GM08714 (cell line): Measurements from ENCODE around the gene THRB.

Source experiments
- H3K4me3 ChIP-seq: fragments of 200-500 bp; sonication (Bioruptor generic); 2 replicates; pipeline ENCODE4 v1.5.1; 2014; ENCODE audit warnings: mild to moderate bottlenecking, low read length, inconsistent platforms
- ZNF274 ChIP-seq: IDR thresholded peaks from 2 replicates; pipeline ENCODE4 v1.6.1; 2012; ENCODE audit warnings: mild to moderate bottlenecking, low read depth, low read length

Gene THRB

DNA sequence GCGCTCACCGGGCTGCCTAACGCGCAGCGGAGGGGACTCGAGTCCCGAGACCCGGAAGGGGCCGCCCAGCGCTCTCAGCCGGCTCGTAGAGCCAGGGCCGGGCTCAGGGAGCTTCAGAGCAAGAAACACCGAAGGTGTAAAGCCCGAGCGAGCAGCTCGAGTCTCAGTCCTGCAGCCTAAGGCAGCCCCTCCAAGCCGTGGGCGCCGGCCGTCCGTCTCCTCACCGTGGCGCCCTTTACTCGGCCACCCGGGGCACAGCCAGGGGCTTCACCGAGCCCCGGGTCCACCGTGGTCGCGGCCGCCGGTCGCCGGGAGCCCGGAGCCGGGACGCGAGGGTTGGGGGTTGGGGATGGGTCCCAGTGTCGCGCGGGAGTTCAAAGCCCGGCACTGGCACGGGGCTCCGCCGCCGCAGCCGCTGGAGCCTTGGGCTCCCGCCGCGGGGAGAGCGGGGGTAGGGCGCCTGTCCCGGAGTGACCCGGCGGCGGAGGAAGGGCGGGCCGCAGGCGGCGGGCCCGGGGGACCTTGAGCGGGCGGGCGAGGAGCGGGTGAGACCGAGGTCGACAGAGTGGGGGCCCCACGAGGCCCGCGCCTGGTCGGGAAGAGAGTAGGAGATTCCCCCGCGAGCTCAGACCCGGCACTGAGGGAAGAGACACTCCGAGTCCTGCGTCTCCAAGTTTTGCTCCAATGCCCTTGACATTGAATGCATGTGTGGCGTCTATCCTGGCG lies 26.9 kb upstream of the THRB start:
- TF ChIP-seq ZNF274 = no peak
- peak overlapping the region; percentile 10; the same call in 1 of the 2 replicates for H3K4me3 ChIP-seq

DNA sequence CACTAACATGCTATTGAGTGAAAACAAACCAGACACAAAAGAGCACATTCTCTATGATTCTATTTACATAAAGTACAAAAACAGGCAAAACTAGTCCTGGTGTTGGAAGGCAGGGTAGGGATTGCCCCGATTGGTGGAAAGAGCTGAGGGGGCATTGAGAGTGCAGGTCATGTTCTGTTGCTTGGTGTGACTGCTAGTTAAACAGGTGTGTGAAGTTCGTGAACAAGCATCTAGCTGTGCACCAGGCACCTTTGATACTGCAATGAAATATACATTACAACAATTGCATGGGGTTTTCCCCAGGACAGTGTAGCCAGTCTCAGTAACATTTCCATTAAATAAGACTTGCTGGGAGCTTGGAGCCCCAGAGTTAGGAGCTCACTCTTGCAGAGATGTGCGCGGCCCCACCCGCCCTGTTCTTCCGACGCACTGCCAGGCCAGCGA lies 26.3 kb upstream of the THRB start:
- no peak for TF ChIP-seq ZNF274
- H3K4me3 ChIP-seq = peak overlapping the region; percentile 10; the same call in 1 of the 2 replicates

DNA sequence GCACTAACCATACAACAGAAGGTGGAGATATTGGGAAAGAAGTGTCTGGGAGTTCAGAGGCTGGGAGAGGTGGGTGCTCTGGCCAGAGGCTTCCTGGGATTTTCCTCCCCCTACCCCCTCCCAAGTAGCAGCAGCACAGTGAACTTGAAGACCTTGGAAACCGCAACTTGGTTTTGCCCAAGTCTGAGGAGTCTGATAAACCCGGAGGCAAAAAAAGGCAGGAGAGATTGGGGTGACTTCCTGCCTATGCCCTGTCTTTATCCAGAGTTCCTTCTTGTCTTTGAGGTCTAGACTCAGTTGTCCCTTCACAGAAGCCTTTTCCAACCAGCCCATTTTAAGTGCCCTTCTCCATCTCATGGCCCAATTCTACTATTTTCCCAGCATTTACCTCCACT lies 25.4 kb upstream of the THRB start:
- TF ChIP-seq ZNF274 = no peak
- H3K4me3 ChIP-seq = no peak overlapping the region

DNA sequence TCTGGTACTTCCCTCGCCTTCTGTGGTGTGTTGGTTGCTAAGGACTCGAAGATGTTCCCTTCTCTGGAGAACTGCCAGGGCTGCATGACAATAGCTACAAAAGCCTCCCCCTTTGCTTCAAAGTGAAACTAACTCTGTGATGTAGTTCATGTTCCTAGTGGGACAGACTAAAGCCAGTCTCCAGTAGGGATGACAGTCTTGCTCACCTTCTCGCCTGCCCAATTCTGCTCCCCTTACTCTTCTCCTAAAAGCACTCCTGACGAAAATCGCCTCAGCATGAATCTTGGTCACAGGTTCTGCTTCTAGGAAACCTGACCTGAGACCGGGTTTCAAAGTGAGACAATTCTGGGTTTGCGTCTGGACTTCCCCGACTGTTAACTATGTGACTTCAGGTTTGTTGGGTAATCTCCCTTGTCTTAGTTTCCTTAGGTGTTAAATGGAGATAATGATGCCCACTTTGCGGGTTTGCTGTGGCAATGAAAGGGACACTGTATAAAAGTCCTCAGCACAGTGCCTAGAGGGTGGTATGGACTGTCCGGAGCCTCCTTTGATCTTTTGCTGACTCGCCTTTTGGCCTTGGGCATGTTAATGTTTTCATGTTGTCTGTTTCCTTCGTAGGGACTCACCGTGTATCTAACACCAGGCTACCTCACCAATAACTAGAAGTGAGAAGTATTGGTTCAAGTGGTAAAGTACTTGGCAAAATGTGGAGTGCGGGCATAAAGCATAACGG lies 24.9 kb upstream of the THRB start:
- TF ChIP-seq ZNF274 = no peak
- H3K4me3 ChIP-seq = no peak overlapping the region

DNA sequence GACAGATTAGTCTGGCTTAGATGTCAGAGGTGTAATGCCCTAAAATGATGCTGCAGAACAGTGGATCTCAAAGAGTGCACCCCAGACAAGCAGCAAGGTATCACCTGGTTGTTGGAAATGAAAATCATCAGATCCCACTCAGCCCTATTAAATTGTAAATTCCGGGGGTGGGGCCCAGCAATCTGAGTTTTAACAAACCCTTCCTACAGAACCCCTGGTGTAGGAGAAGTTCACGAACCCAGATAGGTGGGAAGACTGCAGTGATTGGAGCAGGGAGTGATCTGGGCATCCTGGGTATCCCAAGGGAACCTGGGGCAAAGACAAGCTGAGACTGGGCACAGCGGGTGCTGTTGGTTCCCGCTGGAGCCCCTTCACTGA lies 24.3 kb upstream of the THRB start:
- no peak overlapping the region for H3K4me3 ChIP-seq
- no peak for TF ChIP-seq ZNF274

DNA sequence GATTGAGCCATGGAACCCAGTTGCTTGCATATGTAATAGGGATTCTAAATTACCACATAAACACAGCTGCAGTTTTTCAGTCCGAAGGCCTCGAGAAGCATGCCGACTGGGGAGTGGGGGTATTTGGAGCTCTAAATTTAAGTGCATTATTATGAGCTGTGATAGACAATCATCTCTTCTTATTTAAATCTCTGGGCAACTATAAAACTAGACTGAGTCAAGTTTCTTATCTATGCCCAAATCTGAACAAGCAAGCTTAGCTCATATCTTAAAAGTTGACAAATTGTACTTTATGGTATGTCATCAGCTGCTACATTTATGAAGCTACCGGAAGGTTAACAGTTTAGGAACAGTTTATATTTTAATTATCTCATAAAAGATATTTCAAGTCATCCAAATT lies 19.5 kb upstream of the THRB start:
- no peak for TF ChIP-seq ZNF274
- H3K4me3 ChIP-seq = no peak overlapping the region

DNA sequence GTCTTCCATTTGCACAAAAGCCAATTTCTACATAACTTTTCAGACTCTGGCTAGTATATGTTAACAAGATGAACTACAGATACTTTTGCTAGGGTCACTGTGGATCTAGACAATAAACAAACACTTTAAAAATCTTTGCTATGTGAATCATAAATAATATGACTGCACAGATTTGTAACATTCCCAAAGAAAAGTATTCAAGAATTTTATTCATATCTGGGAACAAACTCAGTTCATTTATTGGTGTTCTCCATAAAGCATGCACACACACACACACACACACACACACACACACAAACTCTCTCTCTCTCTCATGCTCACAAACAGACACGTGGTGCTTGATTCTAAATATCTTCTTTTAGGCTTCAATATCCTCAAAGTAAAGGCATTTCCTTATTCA lies 18.8 kb upstream of the THRB start:
- H3K4me3 ChIP-seq = no peak overlapping the region
- TF ChIP-seq ZNF274 = no peak

DNA sequence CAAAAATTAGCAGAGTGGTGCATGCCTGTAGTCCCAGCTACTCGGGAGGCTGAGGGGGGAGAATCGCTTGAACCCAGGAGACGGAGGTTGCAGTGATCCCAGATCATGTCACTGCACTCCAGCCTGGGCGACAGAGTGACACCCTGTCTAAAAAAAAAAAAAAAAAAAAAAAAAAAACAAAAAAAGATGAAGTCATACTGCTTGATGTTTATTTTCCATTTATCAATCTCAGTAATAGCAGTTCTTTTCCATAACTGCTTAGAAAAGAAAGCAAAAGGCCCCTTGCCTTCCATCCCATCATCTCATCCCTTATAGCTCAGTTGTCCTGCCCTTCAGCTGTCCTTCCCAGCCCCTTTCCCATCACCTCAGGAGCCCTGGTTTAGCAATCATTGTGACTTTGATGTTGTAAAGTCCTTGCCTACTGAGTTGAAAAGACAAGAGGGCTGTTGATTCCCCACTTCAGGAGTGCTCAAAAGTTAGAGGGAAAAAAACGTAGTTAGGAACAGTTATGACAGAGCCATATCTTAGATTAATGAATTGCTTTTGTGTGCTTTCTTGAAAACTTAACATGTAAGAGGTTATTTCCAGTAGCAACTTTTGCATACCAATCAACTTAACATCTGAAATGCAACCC lies 18.0 kb upstream of the THRB start:
- TF ChIP-seq ZNF274 = no peak
- H3K4me3 ChIP-seq = no peak overlapping the region

DNA sequence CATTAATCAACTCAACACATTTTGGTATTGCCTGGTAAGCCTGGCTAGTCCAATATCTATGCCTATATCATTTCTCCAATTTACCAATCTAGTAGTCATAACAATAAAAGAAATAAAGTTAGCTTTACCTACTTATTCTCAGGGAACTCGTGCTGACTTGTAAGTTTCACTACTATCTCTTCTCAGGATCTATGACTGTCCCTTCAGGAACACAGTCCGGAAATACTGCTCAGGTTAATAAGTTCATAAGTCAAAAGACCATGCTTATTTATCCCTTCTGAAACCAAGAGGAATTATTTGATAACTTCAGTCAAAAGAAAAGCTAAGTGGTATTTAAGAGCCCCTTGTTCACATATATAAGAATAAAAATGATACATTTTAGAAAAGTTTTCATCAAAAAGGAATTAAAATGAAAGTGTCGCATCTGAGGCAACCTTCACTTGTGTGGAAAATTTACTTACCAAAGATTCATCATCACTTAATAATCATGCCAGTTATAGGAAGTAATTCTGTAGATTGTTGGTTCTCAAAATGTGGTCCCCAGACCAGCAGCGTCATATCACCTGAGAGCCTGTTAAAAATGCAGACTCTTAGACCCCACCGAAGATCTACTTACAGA lies 15.5 kb upstream of the THRB start:
- no peak for TF ChIP-seq ZNF274
- no peak overlapping the region for H3K4me3 ChIP-seq

DNA sequence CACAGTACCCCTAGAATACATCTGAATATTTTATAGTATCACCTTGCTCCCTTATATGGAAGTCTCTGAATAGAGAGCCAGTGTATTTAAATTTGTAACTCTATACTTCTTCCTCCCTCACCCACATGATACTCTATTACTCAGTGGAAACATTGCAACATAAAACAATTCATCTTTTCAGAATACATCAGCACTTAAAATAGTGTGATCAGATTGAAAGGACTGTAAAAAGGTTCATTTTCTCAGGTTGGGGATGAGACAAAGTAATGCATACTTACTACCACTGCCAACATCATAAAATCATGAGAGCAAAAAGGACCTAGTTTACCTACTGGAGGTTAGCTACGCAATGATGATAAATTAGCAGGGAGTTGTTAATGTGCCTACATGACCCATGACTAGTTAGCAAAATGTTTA lies 13.8 kb upstream of the THRB start:
- H3K4me3 ChIP-seq = no peak overlapping the region
- no peak for TF ChIP-seq ZNF274

DNA sequence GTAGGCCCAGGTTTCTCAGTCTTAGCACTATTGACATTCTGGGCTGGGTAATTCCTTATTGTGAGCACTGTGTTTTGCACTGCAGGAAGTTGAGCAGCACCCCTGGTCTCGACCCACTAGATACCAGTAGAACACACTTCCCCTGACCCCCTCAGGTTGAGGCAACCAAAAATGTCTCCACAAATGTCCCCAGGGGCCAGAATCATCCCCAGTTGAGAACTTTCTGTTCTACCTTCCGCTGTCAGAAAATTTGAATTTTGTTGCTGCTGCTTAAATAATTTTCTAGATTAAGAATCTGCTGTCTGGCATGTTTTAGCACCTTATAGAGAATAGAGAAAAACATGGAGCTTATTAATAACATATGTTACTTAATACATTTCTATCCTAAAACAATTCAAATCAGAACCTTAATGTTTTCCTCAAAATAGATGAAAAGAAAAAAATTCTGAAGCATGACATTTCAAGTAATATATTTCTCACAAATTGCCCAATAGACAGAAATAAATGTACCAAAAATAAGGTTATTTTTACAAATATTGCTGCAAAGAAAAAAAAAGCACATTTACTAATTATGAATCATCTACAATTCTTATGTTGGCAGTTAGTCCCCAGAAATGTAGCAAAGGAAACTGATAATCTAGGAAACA lies 13.2 kb upstream of the THRB start:
- H3K4me3 ChIP-seq = no peak overlapping the region
- no peak for TF ChIP-seq ZNF274

DNA sequence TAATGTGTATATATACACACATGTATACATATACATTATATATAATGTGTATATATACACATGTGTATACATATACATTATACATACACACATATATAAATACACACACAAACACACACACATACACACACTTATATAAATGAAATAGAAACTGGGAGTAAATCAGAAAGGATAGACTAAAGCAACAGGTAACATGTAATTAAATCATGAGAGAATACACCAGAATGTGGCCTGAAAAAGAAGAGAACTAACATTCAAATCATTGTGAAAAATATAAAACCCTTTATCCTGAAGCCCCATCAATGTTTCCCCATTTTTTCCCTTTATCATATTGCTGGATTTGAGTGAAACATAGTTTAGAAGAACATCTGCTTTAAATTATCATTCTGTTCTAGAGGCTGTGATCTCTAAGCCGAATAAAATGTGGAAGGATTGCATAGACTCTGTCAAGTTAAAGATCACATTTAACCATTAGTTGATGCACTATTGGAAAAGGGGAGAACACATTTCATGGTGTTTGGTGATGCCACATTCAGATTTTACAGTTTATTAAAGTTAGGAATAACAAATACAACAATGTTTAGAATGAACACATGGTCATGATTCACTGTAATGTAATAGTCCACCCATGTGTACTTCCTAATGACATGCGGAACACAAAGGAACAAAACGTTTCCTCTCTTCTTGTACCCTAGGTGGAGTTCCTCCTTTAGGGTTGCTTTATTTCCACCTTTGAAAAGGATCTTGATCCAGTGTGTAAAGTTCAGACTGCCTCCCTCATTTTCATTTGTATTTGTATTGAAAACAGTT lies 12.5 kb upstream of the THRB start:
- TF ChIP-seq ZNF274 = no peak
- H3K4me3 ChIP-seq = no peak overlapping the region
